Dermis microvascular lymphatic vessel endothelial cell (primary cell): ENCODE data around the gene RLN1. TPM values are rescaled to one million over a fixed set of nuclear protein-coding genes. Genes with fewer than 3 reads are reported as not detected.
"Not testable (repeated sequence)": the region's sequence is repeated elsewhere in the genome, so short reads cannot be mapped to it uniquely, and the experiment has no call there.

Experiments used
- DNase-seq, 2 donors: peaks; one replicate each; pipeline versions ENCODE4 v3.0.0 to v3.0.0-alpha.2; 2010; ENCODE audit warnings: low read depth in 2 of 2
- total RNA-seq: library from RNA; depleted of rRNA; stranded (reverse); fragments of >200 nt; gene quantifications from 2 replicates; pipeline ENCODE4 v1.2.1, GENCODE V29; 2014

RLN1 gene
- total RNA-seq, 1 donor from 2014 or later: 0.13 TPM

GRCh38 chr9:5326187-5326586 is 13.5 kb downstream of the RLN1 start:
- no peak for DNase-seq

GRCh38 chr9:5321601-5322000 is 18.1 kb downstream of the RLN1 start:
- not testable (repeated sequence) for DNase-seq

- DNase-seq: no peak
These were observed 18.6 kb downstream of the RLN1 start for GRCh38 chr9:5321058-5321457.

GRCh38 chr9:5316406-5316805 is 23.3 kb downstream of the RLN1 start:
- DNase-seq: not testable (repeated sequence)

- DNase-seq: no peak
These were observed 24.3 kb downstream of the RLN1 start for GRCh38 chr9:5315187-5315923.

- DNase-seq: no peak
These were observed 28.8 kb downstream of the RLN1 start for GRCh38 chr9:5310851-5311250.

- no peak for DNase-seq
These were observed 33.9 kb downstream of the RLN1 start for GRCh38 chr9:5305741-5306140.

- DNase-seq: not testable (repeated sequence)
These were observed 35.6 kb downstream of the RLN1 start, which contains the start of gene RLN2 for GRCh38 chr9:5303840-5304795. Gene RLN2, minus strand, starts transcription at chr9:5304716. Its CDS starts 136 bp downstream, at chr9:5304580.

GRCh38 chr9:5301544-5301943 is 38.1 kb downstream of the RLN1 start:
- DNase-seq: peak; percentile 48 to 51

GRCh38 chr9:5292141-5292540 is 47.5 kb downstream of the RLN1 start:
- no peak for DNase-seq

- DNase-seq: no peak
These were observed 51.1 kb downstream of the RLN1 start for GRCh38 chr9:5288591-5288990.

- DNase-seq: no peak
These were observed 53.4 kb downstream of the RLN1 start for GRCh38 chr9:5286262-5286661.

Other genes with a start within 250 kb of the RLN1 start
- gene INSL6, start 154.2 kb downstream of the RLN1 start, total RNA-seq: not detected in 2 replicates
- gene INSL4, start 108.5 kb downstream of the RLN1 start, total RNA-seq: not detected in 2 replicates
- gene RLN2, start 35.2 kb downstream of the RLN1 start, total RNA-seq: 0.38 and 0.90 TPM in 2 replicates
- 5.4 and 6.9 TPM in 2 replicates for gene PLGRKT, start 98.0 kb upstream of the RLN1 start, total RNA-seq
- 5.3 and 6.4 TPM in 2 replicates for gene CD274, start 110.7 kb upstream of the RLN1 start, total RNA-seq
- gene PDCD1LG2, start 170.7 kb upstream of the RLN1 start, total RNA-seq: 0.51 and 0.77 TPM in 2 replicates